ENCODE results near the gene GART. TPM values are rescaled to one million over a fixed set of nuclear protein-coding genes. Genes with fewer than 3 reads are reported as not detected.

Gene GART
- total RNA-seq, 1 donor from 2014 or later, result 139 TPM

- Mint-ChIP-seq H3K36me3 (ENCODE audit: low read depth) (peaks cover 5% of the 10 kb centered on the region), H3K4me1 (no peaks in the 10 kb centered on the region), H3K4me3 (no peak overlapping the region), H3K9me3 (no peaks in the 10 kb centered on the region), H3K27me3 (ENCODE audit: low read depth) (no peaks in the 10 kb centered on the region), H3K27ac (ENCODE audit: unreplicated experiment) (no peak overlapping the region)
- TF ChIP-seq, protein P1, sequence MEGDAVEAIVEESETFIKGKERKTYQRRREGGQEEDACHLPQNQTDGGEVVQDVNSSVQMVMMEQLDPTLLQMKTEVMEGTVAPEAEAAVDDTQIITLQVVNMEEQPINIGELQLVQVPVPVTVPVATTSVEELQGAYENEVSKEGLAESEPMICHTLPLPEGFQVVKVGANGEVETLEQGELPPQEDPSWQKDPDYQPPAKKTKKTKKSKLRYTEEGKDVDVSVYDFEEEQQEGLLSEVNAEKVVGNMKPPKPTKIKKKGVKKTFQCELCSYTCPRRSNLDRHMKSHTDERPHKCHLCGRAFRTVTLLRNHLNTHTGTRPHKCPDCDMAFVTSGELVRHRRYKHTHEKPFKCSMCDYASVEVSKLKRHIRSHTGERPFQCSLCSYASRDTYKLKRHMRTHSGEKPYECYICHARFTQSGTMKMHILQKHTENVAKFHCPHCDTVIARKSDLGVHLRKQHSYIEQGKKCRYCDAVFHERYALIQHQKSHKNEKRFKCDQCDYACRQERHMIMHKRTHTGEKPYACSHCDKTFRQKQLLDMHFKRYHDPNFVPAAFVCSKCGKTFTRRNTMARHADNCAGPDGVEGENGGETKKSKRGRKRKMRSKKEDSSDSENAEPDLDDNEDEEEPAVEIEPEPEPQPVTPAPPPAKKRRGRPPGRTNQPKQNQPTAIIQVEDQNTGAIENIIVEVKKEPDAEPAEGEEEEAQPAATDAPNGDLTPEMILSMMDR (conservative IDR thresholded peaks at IDR 0.05), result no peak
- DNase-seq (ENCODE audit: low read depth, low spot score), result no peak
Measured at GRCh38 chr21:33567914-33568313, 26.0 kb upstream of the GART start.

DNA sequence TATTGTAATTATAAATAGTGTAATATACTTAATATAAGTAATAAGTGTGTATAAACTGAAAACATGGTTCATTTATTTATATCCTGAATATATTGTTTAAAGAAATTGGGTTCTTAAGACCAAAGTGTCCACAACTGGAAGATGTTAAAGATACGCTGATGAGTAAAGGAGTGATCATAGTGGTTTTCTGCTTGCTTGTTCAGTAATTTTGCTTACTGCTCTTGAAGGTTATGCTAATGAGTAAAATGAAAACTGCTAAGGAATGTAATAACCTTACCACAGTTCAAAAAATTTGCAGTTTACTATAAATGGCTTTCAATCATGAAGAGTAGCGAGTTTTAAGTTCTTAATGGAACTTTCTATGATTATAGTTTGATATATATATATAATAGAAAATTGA lies 24.6 kb upstream of the GART start:
- H3K27me3 Mint-ChIP-seq (ENCODE audit: low read depth), result no peaks in the 10 kb centered on the region
- H3K36me3 Mint-ChIP-seq (ENCODE audit: low read depth), result peaks cover 5% of the 10 kb centered on the region
- H3K4me1 Mint-ChIP-seq, result no peaks in the 10 kb centered on the region
- TF ChIP-seq, protein P1 (conservative IDR thresholded peaks at IDR 0.05), result no peak
- no peak for DNase-seq (ENCODE audit: low read depth, low spot score)
- no peak overlapping the region for H3K27ac Mint-ChIP-seq (ENCODE audit: unreplicated experiment)
- H3K4me3 Mint-ChIP-seq, result no peak overlapping the region
- no peaks in the 10 kb centered on the region for H3K9me3 Mint-ChIP-seq

GRCh38 chr21:33562389-33562788 lies 20.5 kb upstream of the GART start:
- TF ChIP-seq, protein P1 (conservative IDR thresholded peaks at IDR 0.05), result no peak
- Mint-ChIP-seq H3K9me3 (no peaks in the 10 kb centered on the region), H3K27me3 (ENCODE audit: low read depth) (no peaks in the 10 kb centered on the region), H3K36me3 (ENCODE audit: low read depth) (peaks cover 12% of the 10 kb centered on the region), H3K4me3 (no peak overlapping the region), H3K4me1 (no peaks in the 10 kb centered on the region), H3K27ac (ENCODE audit: unreplicated experiment) (no peak overlapping the region)
- DNase-seq (ENCODE audit: low read depth, low spot score), result no peak

DNA sequence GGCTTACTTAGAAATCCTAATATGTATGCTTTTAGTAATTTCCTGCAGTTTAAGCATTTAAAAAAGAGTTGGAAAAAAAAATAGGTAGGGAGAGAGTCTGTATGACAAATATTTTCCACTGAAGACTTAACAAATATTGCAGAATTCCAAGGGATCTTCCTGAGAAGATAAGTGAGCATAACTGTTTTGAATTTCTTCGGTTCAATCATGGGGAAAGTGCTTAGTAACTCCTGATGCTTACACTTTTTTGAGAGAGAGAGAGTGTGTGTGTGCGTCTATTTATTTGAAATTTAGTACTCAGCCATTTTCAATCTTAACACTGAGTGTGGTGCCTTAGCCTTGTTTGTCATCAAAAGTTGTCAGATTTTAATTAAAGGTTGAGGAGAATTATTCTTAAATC lies 19.5 kb upstream of the GART start:
- H3K4me3 Mint-ChIP-seq, result no peak overlapping the region
- H3K4me1 Mint-ChIP-seq, result no peaks in the 10 kb centered on the region
- no peak for DNase-seq (ENCODE audit: low read depth, low spot score)
- TF ChIP-seq, protein P1 (conservative IDR thresholded peaks at IDR 0.05), result no peak
- no peaks in the 10 kb centered on the region for H3K27me3 Mint-ChIP-seq (ENCODE audit: low read depth)
- peaks cover 15% of the 10 kb centered on the region for H3K36me3 Mint-ChIP-seq (ENCODE audit: low read depth)
- no peaks in the 10 kb centered on the region for H3K9me3 Mint-ChIP-seq
- H3K27ac Mint-ChIP-seq (ENCODE audit: unreplicated experiment), result no peak overlapping the region

- Mint-ChIP-seq H3K4me1 (no peaks in the 10 kb centered on the region), H3K27ac (ENCODE audit: unreplicated experiment) (no peak overlapping the region), H3K27me3 (ENCODE audit: low read depth) (no peaks in the 10 kb centered on the region), H3K4me3 (no peak overlapping the region), H3K36me3 (ENCODE audit: low read depth) (peaks cover 18% of the 10 kb centered on the region), H3K9me3 (no peaks in the 10 kb centered on the region)
- no peak for DNase-seq (ENCODE audit: low read depth, low spot score)
- TF ChIP-seq, protein P1 (conservative IDR thresholded peaks at IDR 0.05), result no peak
Measured at GRCh38 chr21:33560965-33561364, 19.0 kb upstream of the GART start.

DNA sequence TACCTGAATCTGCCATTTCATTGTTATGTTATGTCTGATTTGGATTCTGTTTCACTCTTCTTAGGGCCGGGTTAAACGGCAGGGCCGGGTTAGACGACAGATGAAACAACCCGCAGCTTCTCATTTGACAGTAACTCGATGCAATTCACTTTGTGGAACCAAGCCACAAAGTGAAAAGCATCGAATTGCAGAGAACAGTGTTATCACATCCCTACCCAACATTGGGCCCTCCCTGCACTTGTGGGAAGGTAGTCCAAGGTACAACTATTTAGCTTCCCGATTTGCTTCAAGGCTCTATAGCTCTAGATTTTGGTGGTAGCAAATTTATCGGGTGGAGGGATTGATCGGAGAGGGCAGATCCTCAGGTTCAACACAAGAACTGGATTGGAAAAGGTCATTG lies 17.9 kb upstream of the GART start:
- no peaks in the 10 kb centered on the region for H3K4me1 Mint-ChIP-seq
- H3K9me3 Mint-ChIP-seq, result no peaks in the 10 kb centered on the region
- TF ChIP-seq, protein P1 (conservative IDR thresholded peaks at IDR 0.05), result no peak
- no peak overlapping the region for H3K27ac Mint-ChIP-seq (ENCODE audit: unreplicated experiment)
- no peaks in the 10 kb centered on the region for H3K27me3 Mint-ChIP-seq (ENCODE audit: low read depth)
- H3K36me3 Mint-ChIP-seq (ENCODE audit: low read depth), result peaks cover 24% of the 10 kb centered on the region
- H3K4me3 Mint-ChIP-seq, result no peak overlapping the region
- DNase-seq (ENCODE audit: low read depth, low spot score), result no peak

Measured in neural crest cell (in vitro differentiated cells).